Hypothalamus (tissue), 51 donors: ENCODE measurements around the gene SCAPER.

Experiments used
- DNase-seq, 51 donors: peaks; one replicate each; lab custom pipeline; 2025; lab: John Stamatoyannopoulos, UW

Gene SCAPER

GRCh38 chr15:76382987-76383728 is 522.0 kb downstream of the SCAPER start:
- DNase-seq: no peak

DNA sequence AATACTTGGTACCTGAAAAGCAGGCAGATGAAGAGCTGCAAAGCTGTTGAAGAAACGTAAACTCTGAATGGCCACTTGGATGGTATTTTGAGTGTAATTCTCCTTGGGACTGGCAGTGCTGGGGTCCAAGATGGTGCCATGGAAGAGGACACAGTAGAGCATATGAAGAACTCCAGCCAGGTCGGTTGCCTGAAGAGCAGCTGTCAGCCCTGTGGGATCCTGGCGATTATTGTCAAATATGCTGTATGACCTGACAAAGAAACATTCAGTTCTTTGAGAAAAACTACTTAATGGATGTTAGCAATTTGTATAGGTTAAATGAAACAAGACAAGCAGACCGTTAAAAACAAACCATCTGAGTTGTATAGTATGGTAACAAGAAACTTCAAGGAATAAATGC is 523.8 kb downstream of the SCAPER start:
- no peak for DNase-seq

DNA sequence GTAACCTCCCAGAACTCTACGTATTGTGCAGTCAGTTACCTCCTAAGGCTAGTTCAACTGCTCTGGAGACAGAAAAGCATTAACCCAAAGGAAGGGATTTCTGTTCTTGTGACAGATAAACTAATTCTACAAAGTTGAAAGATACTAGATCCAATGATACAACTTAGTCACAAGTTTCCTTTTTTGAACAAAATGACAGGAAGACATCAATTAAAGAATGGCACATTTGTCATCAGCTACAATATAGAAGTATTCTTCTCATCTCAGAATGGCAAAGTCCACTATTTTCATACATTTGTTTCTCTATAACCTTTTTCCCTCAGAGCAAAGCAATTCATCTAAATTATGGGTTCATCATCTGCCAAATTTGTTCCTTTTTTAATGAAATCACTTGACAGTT is 524.9 kb downstream of the SCAPER start:
- no peak for DNase-seq

DNA sequence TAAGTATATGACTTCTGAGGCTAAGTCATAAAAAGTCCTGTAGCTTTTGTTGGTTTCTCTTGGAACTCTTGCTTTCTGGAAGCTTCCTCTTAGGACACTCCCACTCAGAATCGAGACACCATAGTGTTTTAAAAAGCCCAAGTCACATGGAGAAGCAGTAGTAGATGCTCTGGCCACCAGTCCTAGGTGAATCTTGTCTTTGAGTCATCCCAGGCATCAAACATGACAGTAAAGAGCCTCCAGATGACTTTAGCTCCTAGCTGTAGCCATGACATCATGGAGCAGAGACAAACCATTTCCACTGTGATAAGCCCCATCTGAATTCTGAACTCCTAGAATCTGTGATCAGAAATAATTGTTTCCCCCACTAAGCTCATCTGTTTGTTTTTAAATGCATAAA is 526.4 kb downstream of the SCAPER start:
- no peak for DNase-seq

DNA sequence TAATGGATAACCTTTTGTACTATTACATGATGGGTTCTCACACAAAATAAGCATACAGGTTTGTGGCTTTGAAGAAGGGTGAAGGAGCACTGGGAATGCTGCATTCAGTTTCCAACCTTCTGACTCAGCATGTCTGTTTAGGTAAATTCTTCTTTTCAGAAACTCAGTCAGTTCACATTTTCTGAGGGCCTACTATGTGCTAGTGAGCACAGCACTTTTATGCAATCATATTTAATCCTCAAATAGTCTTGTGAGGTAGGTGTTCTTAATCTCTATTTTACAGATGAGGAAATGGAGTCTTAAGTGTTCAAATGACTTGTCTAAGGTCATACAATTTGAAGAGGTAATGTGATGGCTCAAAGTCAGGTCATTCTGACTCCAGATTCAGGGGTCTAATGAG is 527.4 kb downstream of the SCAPER start:
- DNase-seq: no peak

GRCh38 chr15:76377217-76377616 is 527.9 kb downstream of the SCAPER start:
- no peak for DNase-seq

GRCh38 chr15:76376816-76377215 is 528.3 kb downstream of the SCAPER start:
- no peak for DNase-seq

DNA sequence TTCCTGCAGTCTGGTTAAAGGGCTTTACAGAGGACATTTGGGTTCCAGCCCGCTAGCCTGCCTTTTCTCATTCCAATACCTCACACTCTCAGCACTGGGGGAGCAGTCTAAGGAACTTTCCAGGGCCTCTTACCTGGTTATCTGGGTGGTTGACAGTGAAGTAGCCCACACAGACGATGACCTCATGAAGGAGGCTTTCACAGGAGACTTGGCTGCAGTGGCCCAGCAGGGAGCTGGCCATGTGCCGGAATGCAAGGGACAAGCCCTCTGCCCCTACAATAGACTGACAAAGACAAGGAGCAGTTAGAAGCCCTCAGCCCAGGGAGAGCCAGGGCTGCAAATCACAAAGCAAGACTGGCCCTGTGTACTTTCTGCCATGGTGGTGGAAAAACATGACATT is 529.1 kb downstream of the SCAPER start:
- no peak for DNase-seq

DNA sequence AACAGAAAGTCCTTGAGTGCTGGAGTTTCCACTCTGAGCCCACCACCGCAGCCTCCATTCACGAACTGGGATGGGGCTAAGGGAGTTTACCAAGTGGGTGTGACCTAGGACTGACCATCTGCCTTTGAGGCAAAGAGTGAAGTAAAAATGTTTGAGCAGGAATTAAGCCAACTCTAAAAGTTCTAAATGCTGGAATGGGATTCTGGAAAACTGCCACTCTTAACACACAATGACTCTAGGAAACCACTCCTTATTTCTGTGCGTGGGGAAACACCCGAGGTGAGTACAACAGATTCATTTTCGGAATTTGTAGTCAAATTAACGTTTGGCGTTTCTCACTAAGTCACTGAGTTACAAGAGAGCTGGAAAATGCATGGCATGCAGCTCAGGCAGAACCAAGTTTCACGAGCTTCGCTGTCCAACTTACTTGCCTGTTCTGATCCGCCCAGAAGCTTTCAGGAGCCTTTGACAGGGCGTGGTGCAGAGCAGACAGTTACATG is 537.0 kb downstream of the SCAPER start:
- no peak for DNase-seq

GRCh38 chr15:76366714-76367113 is 538.4 kb downstream of the SCAPER start:
- DNase-seq: no peak

DNA sequence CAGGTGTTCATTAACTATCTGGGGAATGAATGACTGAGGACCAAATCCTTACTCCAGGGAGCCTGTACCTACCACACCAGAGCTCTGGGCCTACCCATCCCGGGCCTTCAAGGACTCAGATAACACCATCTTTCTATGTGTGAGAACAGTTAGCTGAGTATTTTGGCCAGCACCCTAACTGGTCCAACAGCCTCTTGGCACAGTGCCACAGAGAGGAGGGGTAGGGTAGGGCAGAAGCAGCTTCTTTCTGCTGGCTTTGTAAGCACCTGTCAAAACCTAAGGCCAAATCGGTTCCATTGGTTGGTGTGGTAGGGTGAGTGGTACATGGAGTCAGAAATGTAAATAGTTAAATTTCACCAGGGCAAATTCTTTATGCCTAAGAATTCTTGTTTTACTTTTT is 541.9 kb downstream of the SCAPER start:
- DNase-seq: no peak

DNA sequence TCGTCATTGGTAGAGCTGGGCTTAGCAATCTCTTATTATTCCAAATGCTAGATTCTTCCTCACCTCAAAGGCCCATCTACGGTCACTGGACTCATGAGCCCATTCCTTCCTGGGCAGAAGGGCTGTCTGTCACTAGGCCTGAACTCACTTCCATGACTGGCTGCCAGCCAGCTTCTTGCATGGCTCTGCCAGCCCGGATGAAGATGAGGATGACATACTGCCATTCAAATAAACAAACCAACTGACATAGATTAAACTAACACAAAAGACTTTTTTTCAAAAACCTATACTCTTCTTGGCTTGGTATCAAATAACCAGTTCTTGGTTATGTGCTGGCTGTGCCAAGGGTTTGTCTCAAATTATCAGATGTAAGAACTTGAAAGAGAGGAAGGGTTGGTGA is 544.7 kb downstream of the SCAPER start:
- no peak for DNase-seq

- DNase-seq: no peak
Measured at GRCh38 chr15:76359152-76359551, 546.0 kb downstream of the SCAPER start.

DNA sequence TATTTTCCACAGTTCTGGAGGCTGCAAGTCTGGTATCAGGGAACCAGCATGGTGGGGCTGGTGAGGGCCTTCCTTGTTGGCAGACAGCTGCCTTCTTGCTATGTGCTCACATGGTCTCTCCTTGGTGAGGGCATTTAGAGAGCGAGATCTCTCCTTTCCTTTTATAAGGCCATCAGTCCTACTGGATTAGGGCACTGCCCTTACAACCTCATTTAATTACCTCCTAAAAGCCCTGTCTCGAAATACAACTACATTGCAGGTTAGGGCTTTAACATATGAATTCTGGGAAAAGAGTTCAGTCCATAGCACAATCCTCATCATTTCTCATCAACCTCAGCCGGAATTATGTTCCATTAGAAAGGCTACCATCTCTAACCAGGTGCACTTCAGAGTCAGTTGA is 546.7 kb downstream of the SCAPER start:
- no peak for DNase-seq

DNA sequence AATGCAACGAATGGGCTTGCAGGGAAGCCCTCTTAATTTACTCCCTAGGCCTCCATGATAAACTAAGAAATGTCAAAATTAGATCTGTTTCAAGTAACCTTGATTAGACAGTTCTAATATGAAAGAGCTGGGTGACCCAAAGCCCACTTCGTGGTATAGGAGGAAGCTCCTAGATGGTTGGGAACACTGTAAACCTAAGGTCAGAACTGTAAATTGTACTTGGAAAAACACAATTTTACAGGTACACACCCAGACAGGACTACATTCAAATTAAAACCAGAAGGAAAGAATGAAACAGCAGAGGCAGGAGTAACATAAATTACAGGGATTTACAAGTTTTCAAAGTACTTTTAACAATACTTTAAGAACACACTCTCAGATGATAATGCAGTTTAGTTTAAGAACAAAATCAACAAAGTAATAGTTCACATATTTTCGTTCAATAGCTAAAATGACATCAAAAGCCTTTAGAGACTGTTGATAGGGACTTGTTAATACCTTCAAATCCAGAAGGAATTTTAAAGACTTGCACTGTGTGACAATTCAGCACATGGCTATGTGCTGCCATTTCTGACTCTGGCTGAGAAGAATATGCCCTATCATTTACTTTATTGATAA is 550.2 kb downstream of the SCAPER start:
- DNase-seq: no peak

DNA sequence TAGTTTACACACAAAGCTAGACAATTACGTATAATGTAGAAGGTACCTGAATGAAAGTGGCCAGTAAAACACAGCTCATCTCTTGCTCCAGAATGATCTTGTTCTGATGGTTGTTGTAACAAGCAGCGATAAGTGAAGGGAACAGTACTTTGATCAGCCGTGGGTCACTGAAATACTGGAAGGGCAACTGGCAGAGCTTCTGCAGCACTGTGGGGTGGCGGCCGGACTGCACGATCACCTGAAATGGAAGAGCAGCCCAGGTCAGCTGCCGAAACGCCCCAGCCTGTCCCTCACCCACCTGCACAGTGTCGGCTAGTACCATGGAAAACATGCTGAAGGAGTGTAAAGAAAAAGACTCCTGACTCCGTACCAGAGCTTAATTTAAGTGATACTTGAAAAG is 551.2 kb downstream of the SCAPER start:
- DNase-seq: no peak

- no peak for DNase-seq
Measured at GRCh38 chr15:76353023-76353577, 552.0 kb downstream of the SCAPER start.

- DNase-seq: no peak
Measured at GRCh38 chr15:76349301-76350070, 555.7 kb downstream of the SCAPER start.

DNA sequence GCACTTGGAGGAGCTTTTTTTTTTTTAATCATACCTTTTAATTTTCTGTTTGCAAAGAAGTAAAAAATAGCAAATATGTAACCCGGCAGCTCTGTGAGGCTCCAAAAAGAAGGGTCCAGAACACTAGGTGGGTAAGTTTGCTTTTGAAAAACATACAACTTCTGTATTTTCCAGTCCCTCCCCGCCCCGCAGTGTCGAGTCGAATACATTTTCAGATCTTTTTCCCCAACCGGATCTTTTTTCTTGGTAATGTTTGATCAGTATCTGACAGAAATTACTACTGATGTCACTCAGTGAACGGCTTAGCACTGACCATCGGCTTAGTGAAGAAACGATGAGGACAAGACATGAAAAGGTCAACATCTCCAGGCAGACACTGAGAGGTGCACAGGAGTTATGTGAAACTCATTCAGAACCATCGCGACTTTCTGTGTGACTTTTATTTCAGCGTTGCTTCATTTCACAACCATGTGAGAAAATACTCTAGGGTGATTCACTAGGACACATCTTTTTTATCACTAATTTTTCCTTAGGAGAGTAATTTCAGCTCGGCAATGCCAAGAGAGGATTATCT is 557.6 kb downstream of the SCAPER start:
- DNase-seq: no peak

GRCh38 chr15:76346669-76347481 is 558.3 kb downstream of the SCAPER start:
- DNase-seq: no peak
